DND-41 (cell line): ENCODE data around the gene P3H3.

ENCODE experiments used
- ATAC-seq: fragments of 200-7000 bp; cut with Tn5 transposase; 3 replicates; pipeline ENCODE4 v1.9.1; 2021; ENCODE audit warnings: low read depth; ENCODE audit not compliant: insufficient read depth
- DNase-seq: peaks from one replicate; pipeline ENCODE4 v3.0.0-alpha.2; 2020
- H2AFZ ChIP-seq: 2 replicates; pipeline ENCODE4 v1.6.0; 2012; ENCODE audit warnings: low read depth, low read length
- H3K27ac ChIP-seq: 2 replicates; pipeline ENCODE4 v1.5.1; 2012; ENCODE audit warnings: low read length, inconsistent platforms
- H3K27me3 ChIP-seq: fragments of 200-600 bp; sonication (generic); 2 replicates; pipeline ENCODE4 v1.6.0; 2012; ENCODE audit warnings: low read length, mild to moderate bottlenecking, inconsistent platforms; ENCODE audit not compliant: insufficient read depth, poor library complexity
- H3K36me3 ChIP-seq: 2 replicates; pipeline ENCODE4 v1.5.1; 2012; ENCODE audit warnings: low read length, inconsistent platforms; ENCODE audit not compliant: insufficient read depth
- H3K4me1 ChIP-seq: 2 replicates; pipeline ENCODE4 v1.5.1; 2012; ENCODE audit warnings: mild to moderate bottlenecking, low read length; ENCODE audit not compliant: insufficient read depth
- H3K4me2 ChIP-seq: 2 replicates; pipeline ENCODE4 v1.6.0; 2012; ENCODE audit warnings: mild to moderate bottlenecking, moderate library complexity, low read length, inconsistent platforms; ENCODE audit not compliant: insufficient read depth
- H3K4me3 ChIP-seq, 2 experiments: fragments of 200-600 bp in 1 of 2; shearing (Covaris generic) in 1 of 2; 2 replicates each; pipeline ENCODE4 v1.5.1; 2012 to 2016; ENCODE audit warnings: inconsistent platforms in 2 of 2, low read length in 2 of 2, mild to moderate bottlenecking in 2 of 2, low read depth in 1 of 2, moderate library complexity in 1 of 2
- H3K79me2 ChIP-seq: 2 replicates; pipeline ENCODE4 v1.6.0; 2012; ENCODE audit warnings: low read length, inconsistent platforms; ENCODE audit not compliant: insufficient read depth
- H3K9ac ChIP-seq: 2 replicates; pipeline ENCODE4 v1.6.0; 2012; ENCODE audit warnings: low read depth, mild to moderate bottlenecking, inconsistent platforms, low read length, moderate library complexity
- H3K9me3 ChIP-seq: 2 replicates; pipeline ENCODE4 v1.5.1; 2012; ENCODE audit warnings: low read length, moderate library complexity, mild to moderate bottlenecking, inconsistent platforms; ENCODE audit not compliant: insufficient read depth, severe bottlenecking
- H4K20me1 ChIP-seq: 2 replicates; pipeline ENCODE4 v1.6.0; 2012; ENCODE audit warnings: low read length; ENCODE audit not compliant: insufficient read depth
- CTCF ChIP-seq: IDR thresholded peaks from 2 replicates; pipeline ENCODE4 v1.5.1; 2012; ENCODE audit warnings: borderline replicate concordance, low read length, moderate library complexity, mild to moderate bottlenecking; ENCODE audit not compliant: poor library complexity, severe bottlenecking; ENCODE audit errors: extremely low read depth
- EZH2 ChIP-seq: IDR thresholded peaks from 3 replicates; pipeline ENCODE4 v1.6.1; 2012; ENCODE audit warnings: borderline replicate concordance, low read depth, mild to moderate bottlenecking, moderate library complexity, low read length, inconsistent platforms; ENCODE audit not compliant: severe bottlenecking

Gene P3H3

GRCh38 chr12:6827982-6828780, at the start of gene P3H3:
Gene P3H3 (plus strand): TSS chr12:6828407. CDS start chr12:6828441, 34 bp downstream.
- ATAC-seq: peak; percentile 15; the same call in 1 of the 3 replicates
- no peak within 1 kb of the TSS for H2AFZ ChIP-seq

GRCh38 chr12:6778574-6779550, 49.3 kb upstream of the P3H3 start:
- H3K4me1 ChIP-seq: peaks cover 29% of the 10 kb centered on the region
- peak overlapping the region; percentile 63 for H3K4me2 ChIP-seq
- DNase-seq (peak; percentile 86), ATAC-seq (peak; percentile 83)
- no peaks in the 10 kb centered on the region for H3K79me2 ChIP-seq
- H3K27ac ChIP-seq: no peak overlapping the region
- peak; percentile 22 for TF ChIP-seq EZH2
- peak; percentile 90 for TF ChIP-seq CTCF
- H3K4me3 ChIP-seq: peak overlapping the region in 1 of 2 experiments; percentile 44; a peak in 2 of 4 replicates
- no peaks in the 10 kb centered on the region for H3K36me3 ChIP-seq
- H2AFZ ChIP-seq: peak overlapping the region; percentile 44; the same call in 1 of the 2 replicates
- H3K9ac ChIP-seq: peak overlapping the region; percentile 29
- peaks cover 2% of the 10 kb centered on the region for H3K27me3 ChIP-seq
- H4K20me1 ChIP-seq: no peaks in the 10 kb centered on the region
- no peaks in the 10 kb centered on the region for H3K9me3 ChIP-seq

More at GRCh38 chr12:6827982-6828780, at the start of gene P3H3:
- peaks cover 79% of the 10 kb centered on the region for H3K27me3 ChIP-seq
- H3K4me3 ChIP-seq: peak within 1 kb of the TSS in 1 of 2 experiments; percentile 36; a peak in 2 of 4 replicates
- no peaks in the 10 kb centered on the region for H3K36me3 ChIP-seq
- no peaks in the 10 kb centered on the region for H3K9me3 ChIP-seq
- peak within 1 kb of the TSS; percentile 27; the same call in 1 of the 2 replicates for H3K9ac ChIP-seq
- peaks cover 15% of the 10 kb centered on the region for H3K4me1 ChIP-seq
- TF ChIP-seq EZH2 (peak; percentile 40), CTCF (no peak)
- peaks cover 13% of the 10 kb centered on the region; the same call in 1 of the 2 replicates for H4K20me1 ChIP-seq
- DNase-seq: no peak
- H3K27ac ChIP-seq: no peak within 1 kb of the TSS
- H3K79me2 ChIP-seq: no peaks in the 10 kb centered on the region
- H3K4me2 ChIP-seq: peak within 1 kb of the TSS; percentile 57

GRCh38 chr12:6779708-6780432, 48.3 kb upstream of the P3H3 start:
- no peak overlapping the region for H3K9ac ChIP-seq
- ATAC-seq: no peak

More at GRCh38 chr12:6779708-6780432, 48.3 kb upstream of the P3H3 start:
- Histone ChIP-seq H3K36me3 (no peaks in the 10 kb centered on the region), H3K4me3 (no peak overlapping the region), H3K4me1 (peaks cover 29% of the 10 kb centered on the region), H3K4me2 (no peak overlapping the region), H2AFZ (no peak overlapping the region), H4K20me1 (no peaks in the 10 kb centered on the region), H3K79me2 (no peaks in the 10 kb centered on the region), H3K27ac (no peak overlapping the region), H3K9me3 (no peaks in the 10 kb centered on the region), H3K27me3 (peaks cover 5% of the 10 kb centered on the region)
- TF ChIP-seq CTCF: no peak
- no peak for TF ChIP-seq EZH2
- no peak for DNase-seq
